Tibial artery (tissue), 4 donors: ENCODE results near the gene CCDC152.
A peak's percentile ranks its signal among the peaks of the same experiment; 100 is the strongest.
"Not testable (repeated sequence)": the region's sequence is repeated elsewhere in the genome, so short reads cannot be mapped to it uniquely, and the experiment has no call there.

ENCODE experiments used
- DNase-seq, 2 donors: peaks; one replicate each; pipeline ENCODE4 v3.0.0-alpha.2; 2019
- H3K27ac ChIP-seq, 2 donors: fragments of 200-600 bp; sonication (generic) in 1 of 2; 1 replicate in 1 of 2; 2 replicates in 1 of 2; pipeline ENCODE4 v1.5.1; 2018 to 2019; ENCODE audit warnings: mild to moderate bottlenecking in 1 of 2
- H3K27me3 ChIP-seq, 2 donors: fragments of 200-600 bp; sonication (generic) in 1 of 2; one replicate each; pipeline versions ENCODE4 v1.5.1 to v1.6.0; 2016 to 2019
- H3K36me3 ChIP-seq, 3 donors: fragments of 200-600 bp; sonication (generic) in 2 of 3; one replicate each; pipeline ENCODE4 v1.5.1; 2016 to 2019; ENCODE audit warnings: mild to moderate bottlenecking in 2 of 3
- H3K4me1 ChIP-seq, 4 donors: fragments of 200-600 bp; sonication (generic) in 2 of 4; 1 replicate in 3 of 4; 2 replicates in 1 of 4; pipeline ENCODE4 v1.5.1; 2016 to 2019
- H3K4me3 ChIP-seq, 2 donors: fragments of 200-600 bp; sonication (generic) in 1 of 2; 1 replicate in 1 of 2; 2 replicates in 1 of 2; pipeline ENCODE4 v1.5.1; 2018 to 2019; ENCODE audit warnings: mild to moderate bottlenecking in 2 of 2
- H3K9me3 ChIP-seq, 3 donors: fragments of 200-600 bp; sonication (generic) in 1 of 3; one replicate each; pipeline ENCODE4 v1.5.1; 2016 to 2019
- intact Hi-C: fragments of 100-400 bp; cut with DNase I; formaldehyde crosslinking; loops from one replicate; pipeline ENCODE4 v1.15.0; 2023; ENCODE audit warnings: low total_unique reads
- TF ChIP-seq, protein P1 (sequence below), 2 experiments: fragments of 200-600 bp in 1 of 2; fragments of 450-650 bp in 1 of 2; IDR thresholded peaks; one replicate each; pipeline ENCODE4 v1.5.1; 2017 to 2019; ENCODE audit warnings: antibody characterized with exemption in 2 of 2, mild to moderate bottlenecking in 1 of 2, moderate library complexity in 1 of 2

Gene CCDC152

GRCh38 chr5:42840269-42840668, 83.7 kb downstream of the CCDC152 start:
- TF ChIP-seq, protein P1, sequence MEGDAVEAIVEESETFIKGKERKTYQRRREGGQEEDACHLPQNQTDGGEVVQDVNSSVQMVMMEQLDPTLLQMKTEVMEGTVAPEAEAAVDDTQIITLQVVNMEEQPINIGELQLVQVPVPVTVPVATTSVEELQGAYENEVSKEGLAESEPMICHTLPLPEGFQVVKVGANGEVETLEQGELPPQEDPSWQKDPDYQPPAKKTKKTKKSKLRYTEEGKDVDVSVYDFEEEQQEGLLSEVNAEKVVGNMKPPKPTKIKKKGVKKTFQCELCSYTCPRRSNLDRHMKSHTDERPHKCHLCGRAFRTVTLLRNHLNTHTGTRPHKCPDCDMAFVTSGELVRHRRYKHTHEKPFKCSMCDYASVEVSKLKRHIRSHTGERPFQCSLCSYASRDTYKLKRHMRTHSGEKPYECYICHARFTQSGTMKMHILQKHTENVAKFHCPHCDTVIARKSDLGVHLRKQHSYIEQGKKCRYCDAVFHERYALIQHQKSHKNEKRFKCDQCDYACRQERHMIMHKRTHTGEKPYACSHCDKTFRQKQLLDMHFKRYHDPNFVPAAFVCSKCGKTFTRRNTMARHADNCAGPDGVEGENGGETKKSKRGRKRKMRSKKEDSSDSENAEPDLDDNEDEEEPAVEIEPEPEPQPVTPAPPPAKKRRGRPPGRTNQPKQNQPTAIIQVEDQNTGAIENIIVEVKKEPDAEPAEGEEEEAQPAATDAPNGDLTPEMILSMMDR (IDR thresholded peaks at IDR 0.05): no peak
- H3K4me3 ChIP-seq: no peak overlapping the region
- H3K27ac ChIP-seq: peak overlapping the region; percentile 13 to 39
- peaks cover 0 to 30% (median 6%) of the 10 kb centered on the region in 4 donors for H3K4me1 ChIP-seq
- peak; percentile 72 to 81 for DNase-seq
- no peaks in the 10 kb centered on the region for H3K36me3 ChIP-seq
- intact Hi-C loops: no loop called here
- no peaks in the 10 kb centered on the region for H3K27me3 ChIP-seq
- no peaks in the 10 kb centered on the region for H3K9me3 ChIP-seq

- Histone ChIP-seq H3K4me3 (no peak overlapping the region), H3K27ac (peak overlapping the region; percentile 13 to 39), H3K36me3 (no peaks in the 10 kb centered on the region), H3K27me3 (no peaks in the 10 kb centered on the region), H3K9me3 (no peaks in the 10 kb centered on the region), H3K4me1 (peaks cover 0 to 30% (median 6%) of the 10 kb centered on the region in 4 donors)
- TF ChIP-seq, protein P1 (IDR thresholded peaks at IDR 0.05): no peak
- no peak for DNase-seq
- intact Hi-C loops: no loop called here
These were observed 84.4 kb downstream of the CCDC152 start for GRCh38 chr5:42840842-42841567.

- Histone ChIP-seq H3K9me3 (no peaks in the 10 kb centered on the region), H3K27ac (peak overlapping the region in 1 of 2 donors; percentile 12), H3K4me3 (no peak overlapping the region), H3K36me3 (no peaks in the 10 kb centered on the region), H3K27me3 (no peaks in the 10 kb centered on the region), H3K4me1 (peaks cover 0 to 30% (median 6%) of the 10 kb centered on the region in 4 donors)
- intact Hi-C loops: no loop called here
- DNase-seq: peak in 1 of 2 donors; percentile 30
- TF ChIP-seq, protein P1 (IDR thresholded peaks at IDR 0.05): no peak
These were observed 86.5 kb downstream of the CCDC152 start for GRCh38 chr5:42842921-42843641.

GRCh38 chr5:42843675-42844292, 87.2 kb downstream of the CCDC152 start:
- Histone ChIP-seq H3K27ac (no peak overlapping the region), H3K9me3 (no peaks in the 10 kb centered on the region), H3K27me3 (no peaks in the 10 kb centered on the region), H3K36me3 (no peaks in the 10 kb centered on the region), H3K4me1 (peaks cover 0 to 30% (median 6%) of the 10 kb centered on the region in 4 donors), H3K4me3 (no peak overlapping the region)
- no peak for DNase-seq
- intact Hi-C loops: no loop called here
- TF ChIP-seq, protein P1 (IDR thresholded peaks at IDR 0.05): no peak

GRCh38 chr5:42844408-42844807, 87.8 kb downstream of the CCDC152 start:
- DNase-seq, H3K27ac ChIP-seq, intact Hi-C loops: not testable (repeated sequence)

DNA sequence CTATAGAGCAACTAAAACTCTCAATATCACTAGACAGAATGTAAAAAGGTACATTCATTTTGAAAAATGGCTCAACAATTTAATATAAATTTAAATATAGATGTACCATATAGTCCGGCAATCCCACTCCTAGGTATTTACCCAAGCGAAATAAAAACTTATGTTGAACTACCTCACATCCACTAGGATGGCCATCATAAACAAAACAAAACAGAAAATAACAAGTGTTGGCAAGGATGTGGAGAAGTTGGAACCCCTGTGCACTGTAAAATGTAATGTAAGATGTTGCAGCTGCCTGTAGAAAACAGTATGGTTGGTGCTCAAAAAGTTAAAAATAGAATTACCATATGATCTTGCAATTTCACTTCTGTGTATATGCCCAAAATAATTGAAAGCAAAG, 91.9 kb downstream of the CCDC152 start:
- intact Hi-C loops: no loop called here
- TF ChIP-seq, protein P1 (IDR thresholded peaks at IDR 0.05): no peak
- H3K36me3 ChIP-seq: no peaks in the 10 kb centered on the region
- no peaks in the 10 kb centered on the region for H3K4me1 ChIP-seq
- H3K27me3 ChIP-seq: no peaks in the 10 kb centered on the region
- no peak overlapping the region for H3K4me3 ChIP-seq
- no peaks in the 10 kb centered on the region for H3K9me3 ChIP-seq
- DNase-seq: no peak
- H3K27ac ChIP-seq: no peak overlapping the region

More at GRCh38 chr5:42844408-42844807, 87.8 kb downstream of the CCDC152 start:
- H3K4me3 ChIP-seq, H3K27me3 ChIP-seq, H3K9me3 ChIP-seq, H3K36me3 ChIP-seq: not testable (repeated sequence)
- peaks cover 0 to 30% (median 6%) of the 10 kb centered on the region in 4 donors for H3K4me1 ChIP-seq
